Endothelial cell of umbilical vein (primary cell): Measurements from ENCODE around the gene SSTR3. TPM values are rescaled to one million over a fixed set of nuclear protein-coding genes. Genes with fewer than 3 reads are reported as not detected.

Source experiments
- BruUV-seq: library from RNA; stranded (reverse); fragments of 400-500 nt; replicated peaks from 2 replicates; lab custom pipeline; 2021; lab: Mats Ljungman, UMichigan
- CTCF ChIA-PET: fragments of 300-600, 350-600 bp; sonication (Branson Sonifier 250); formaldehyde crosslinking; loops from one replicate; lab custom pipeline; 2021; ENCODE audit warnings: antibody characterized with exemption, inconsistent platforms; lab: Charles Lee
- POLR2A ChIA-PET: fragments of 300-600, 350-600 bp; sonication (Branson Sonifier 250); formaldehyde crosslinking; loops from one replicate; lab custom pipeline; 2021; ENCODE audit warnings: antibody characterized with exemption, inconsistent platforms; lab: Charles Lee
- DNase-seq: peaks from one replicate; pipeline ENCODE4 v3.0.0-alpha.2; 2011; ENCODE audit warnings: low read depth, low spot score
- FAIRE-seq: peaks from 2 replicates; lab custom pipeline; 2011; peaks lifted over from hg19 to GRCh38; lab: Jason Lieb, UNC
- H2AFZ ChIP-seq: 2 replicates; pipeline ENCODE4 v1.6.0; 2012; ENCODE audit warnings: low read depth, low read length, control low read depth, inconsistent platforms
- H3K27ac ChIP-seq: 2 replicates; pipeline ENCODE4 v1.5.1; 2011; ENCODE audit warnings: low read depth, mild to moderate bottlenecking, control low read depth, low read length, moderate library complexity; ENCODE audit not compliant: insufficient read depth
- H3K27me3 ChIP-seq, 2 experiments: 2 replicates each; pipeline versions ENCODE4 v1.6.0 to v1.6.1; 2011; ENCODE audit warnings: low read length in 2 of 2, mixed read lengths in 1 of 2; ENCODE audit not compliant: control insufficient read depth in 2 of 2, insufficient read depth in 2 of 2
- H3K36me3 ChIP-seq, 2 experiments: 2 replicates in 1 of 2; 3 replicates in 1 of 2; pipeline ENCODE4 v1.5.1; 2011; ENCODE audit warnings: low read length in 2 of 2, mild to moderate bottlenecking in 1 of 2, moderate library complexity in 1 of 2; ENCODE audit not compliant: control insufficient read depth in 2 of 2, insufficient read depth in 2 of 2; ENCODE audit errors: extremely low read depth in 1 of 2
- H3K4me1 ChIP-seq: 3 replicates; pipeline ENCODE4 v1.5.1; 2011; ENCODE audit warnings: mild to moderate bottlenecking, low read length; ENCODE audit not compliant: control insufficient read depth, insufficient read depth; ENCODE audit errors: extremely low read depth
- H3K4me2 ChIP-seq: 2 replicates; pipeline ENCODE4 v1.6.1; 2011; ENCODE audit warnings: low read length, control low read depth, mixed read lengths; ENCODE audit not compliant: insufficient read depth
- H3K4me3 ChIP-seq, 3 experiments: fragments of 200-600 bp in 1 of 3; sonication (generic), shearing (Covaris generic) in 1 of 3; replicated peaks in 1 of 3; 2 replicates each; pipeline ENCODE4 v1.5.1; 2011 to 2016; ENCODE audit warnings: control low read depth in 3 of 3, low read length in 3 of 3, mild to moderate bottlenecking in 2 of 3, inconsistent platforms in 1 of 3, low read depth in 1 of 3, moderate library complexity in 1 of 3; ENCODE audit not compliant: insufficient read depth in 1 of 3
- H3K79me2 ChIP-seq: 2 replicates; pipeline ENCODE4 v1.6.0; 2012; ENCODE audit warnings: low read length, inconsistent platforms; ENCODE audit not compliant: control insufficient read depth, insufficient read depth
- H3K9ac ChIP-seq: replicated peaks from 2 replicates; pipeline ENCODE3; 2011; ENCODE audit warnings: low read length, control low read depth; ENCODE audit not compliant: insufficient read depth; ENCODE audit errors: extremely low read depth
- H3K9me1 ChIP-seq: replicated peaks from 3 replicates; pipeline ENCODE4 v1.6.0; 2011; ENCODE audit warnings: mild to moderate bottlenecking, low read length; ENCODE audit not compliant: control insufficient read depth, insufficient read depth; ENCODE audit errors: extremely low read depth
- H3K9me3 ChIP-seq: replicated peaks from 2 replicates; pipeline ENCODE4 v1.5.1; 2012; ENCODE audit warnings: low read length, inconsistent platforms; ENCODE audit not compliant: control insufficient read depth, insufficient read depth
- H4K20me1 ChIP-seq: replicated peaks from 2 replicates; pipeline ENCODE3; 2011; ENCODE audit warnings: mild to moderate bottlenecking, low read length; ENCODE audit not compliant: control insufficient read depth, insufficient read depth; ENCODE audit errors: extremely low read depth
- CTCF ChIP-seq, 2 donors: IDR thresholded peaks; 1 replicate in 1 of 2; 2 replicates in 1 of 2; pipeline ENCODE4 v1.5.1; 2011; ENCODE audit warnings: low read length in 2 of 2, mild to moderate bottlenecking in 2 of 2, moderate library complexity in 2 of 2, control low read depth in 1 of 2, inconsistent platforms in 1 of 2, low read depth in 1 of 2; ENCODE audit not compliant: insufficient read depth in 1 of 2; ENCODE audit errors: extremely low read depth in 1 of 2
- EZH2 ChIP-seq: IDR thresholded peaks from 2 replicates; pipeline ENCODE4 v1.6.1; 2012; ENCODE audit warnings: borderline replicate concordance, low read depth, mild to moderate bottlenecking, moderate library complexity, low read length, inconsistent platforms; ENCODE audit not compliant: severe bottlenecking
- FOS ChIP-seq: IDR thresholded peaks from 2 replicates; pipeline ENCODE4 v1.6.1; 2011; ENCODE audit warnings: mild to moderate bottlenecking, low read length, moderate library complexity, borderline replicate concordance; ENCODE audit not compliant: insufficient read depth
- GATA2 ChIP-seq: IDR thresholded peaks from 2 replicates; pipeline ENCODE4 v1.7.0; 2011; ENCODE audit warnings: low read depth, mild to moderate bottlenecking, moderate library complexity, mixed read lengths, low read length; ENCODE audit not compliant: insufficient read length, insufficient read depth
- JUN ChIP-seq: IDR thresholded peaks from 2 replicates; pipeline ENCODE4 v1.6.1; 2011; ENCODE audit warnings: borderline replicate concordance, low read depth; ENCODE audit not compliant: insufficient read length, insufficient read depth
- MAX ChIP-seq: IDR thresholded peaks from 2 replicates; pipeline ENCODE4 v1.6.1; 2011; ENCODE audit not compliant: insufficient read depth, insufficient read length
- MYC ChIP-seq: IDR thresholded peaks from one replicate; pipeline ENCODE4 v1.6.1; 2011; ENCODE audit warnings: mild to moderate bottlenecking, low read depth, low read length
- POLR2A ChIP-seq: IDR thresholded peaks from 2 replicates; pipeline ENCODE4 v1.6.1; 2012; ENCODE audit warnings: low read depth, mild to moderate bottlenecking, control low read depth, low read length
- POLR2AphosphoS5 ChIP-seq: IDR thresholded peaks from 2 replicates; pipeline ENCODE4 v1.6.1; 2012; ENCODE audit warnings: low read depth, mild to moderate bottlenecking, control low read depth, low read length, moderate library complexity; ENCODE audit not compliant: insufficient read depth
- dilution Hi-C: fragments of 300-500 bp; cut with MboI; formaldehyde crosslinking; loops from one replicate; pipeline ENCODE4 v1.15.0; 2019; ENCODE audit warnings: low sequenced_read_pairs; ENCODE audit not compliant: extremely low pct_ligation_motif_present
- intact Hi-C: fragments of 100-400 bp; cut with micrococcal nuclease; formaldehyde crosslinking; loops from one replicate; pipeline ENCODE4 v1.10.0; 2022
- polyA plus RNA-seq, 4 experiments: library from polyadenylated mRNA; depleted of rRNA in 3 of 4; stranded (reverse) in 3 of 4; unstranded in 1 of 4; fragments of >200 nt; gene quantifications; 2 replicates each; pipeline versions ENCODE4 v1.2.1 to v1.2.3, GENCODE V29; 2011 to 2012; ENCODE audit warnings: missing spikeins in 1 of 4
- total RNA-seq: library from RNA; stranded (reverse); gene quantifications from 2 replicates; pipeline ENCODE4 v1.2.3, GENCODE V29; 2021

SSTR3 gene
- total and polyA plus RNA-seq, 2 donors (not counting 3 experiments of a cell fraction or from before 2014, with no cell fraction given): not detected

- Histone ChIP-seq H3K9me1 (no peaks in the 10 kb centered on the region), H3K4me1 (peaks cover 30% of the 10 kb centered on the region), H3K4me3 (no peak overlapping the region), H3K27ac (peak overlapping the region; percentile 82), H3K27me3 (no peaks in the 10 kb centered on the region), H3K9me3 (no peaks in the 10 kb centered on the region), H3K36me3 (no peaks in the 10 kb centered on the region), H3K79me2 (no peaks in the 10 kb centered on the region), H4K20me1 (no peaks in the 10 kb centered on the region), H3K4me2 (no peak overlapping the region), H3K9ac (no peak overlapping the region), H2AFZ (no peak overlapping the region)
- ChIA-PET POLR2A (no interaction called here), CTCF (interaction anchor here (0.9 to 5.5 kb wide), 5 partner anchors 9 to 45 kb away, joined by 3 to 54 read pairs (median 7); partner anchors contain the start of gene C1QTNF6)
- dilution Hi-C loops: no loop called here
- BruUV-seq: no TSS peak
- DNase-seq (no peak), FAIRE-seq (no peak)
- TF ChIP-seq CTCF (IDR thresholded peaks at IDR 0.05; ENCODE audit: extremely low read depth in 1 of 2, insufficient read depth in 1 of 2, low read depth in 1 of 2, low read length in 2 of 2): no peak
- no peak for TF ChIP-seq POLR2AphosphoS5
- TF ChIP-seq EZH2: no peak
- TF ChIP-seq MAX: no peak
- TF ChIP-seq GATA2: no peak
- TF ChIP-seq JUN: no peak
- TF ChIP-seq POLR2A: no peak
- no peak for TF ChIP-seq MYC
- no peak for TF ChIP-seq FOS
- intact Hi-C loops: no loop called here
These were observed 34.5 kb downstream of the SSTR3 start for GRCh38 chr22:37177755-37178154.
